Measurements from ENCODE around the gene PTPRG.

Gene PTPRG

GRCh38 chr3:61769266-61769990 lies 208.1 kb downstream of the PTPRG start:
- DNase-seq = no peak

GRCh38 chr3:61771976-61772375 lies 210.6 kb downstream of the PTPRG start:
- no peak for DNase-seq

GRCh38 chr3:61772456-61772855 lies 211.1 kb downstream of the PTPRG start:
- no peak for DNase-seq

- no peak for DNase-seq
Measured at GRCh38 chr3:61774279-61774890, 213.0 kb downstream of the PTPRG start.

- DNase-seq = no peak
Measured at GRCh38 chr3:61776390-61776789, 215.0 kb downstream of the PTPRG start.

GRCh38 chr3:61777483-61777882 lies 216.1 kb downstream of the PTPRG start:
- no peak for DNase-seq

GRCh38 chr3:61778095-61778494 lies 216.7 kb downstream of the PTPRG start:
- DNase-seq = no peak

- no peak for DNase-seq
Measured at GRCh38 chr3:61780016-61780415, 218.6 kb downstream of the PTPRG start.

- no peak for DNase-seq
Measured at GRCh38 chr3:61780455-61781228, 219.3 kb downstream of the PTPRG start.

- no peak for DNase-seq
Measured at GRCh38 chr3:61783993-61784718, 222.8 kb downstream of the PTPRG start.

GRCh38 chr3:61788623-61789507 lies 227.5 kb downstream of the PTPRG start:
- DNase-seq = no peak

GRCh38 chr3:61789861-61790260 lies 228.5 kb downstream of the PTPRG start:
- DNase-seq = no peak

- no peak for DNase-seq
Measured at GRCh38 chr3:61790411-61790810, 229.0 kb downstream of the PTPRG start.

- no peak for DNase-seq
Measured at GRCh38 chr3:61793056-61793455, 231.7 kb downstream of the PTPRG start.

GRCh38 chr3:61793521-61793920 lies 232.2 kb downstream of the PTPRG start:
- DNase-seq = no peak

GRCh38 chr3:61794341-61794740 lies 233.0 kb downstream of the PTPRG start:
- no peak for DNase-seq

GRCh38 chr3:61794961-61795360 lies 233.6 kb downstream of the PTPRG start:
- DNase-seq = no peak

- no peak for DNase-seq
Measured at GRCh38 chr3:61796088-61796680, 234.8 kb downstream of the PTPRG start.

GRCh38 chr3:61796911-61797310 lies 235.5 kb downstream of the PTPRG start:
- DNase-seq = no peak

GRCh38 chr3:61802772-61803171 lies 241.4 kb downstream of the PTPRG start:
- no peak for DNase-seq

- no peak for DNase-seq
Measured at GRCh38 chr3:61803983-61804382, 242.6 kb downstream of the PTPRG start.

GRCh38 chr3:61804782-61805181 lies 243.4 kb downstream of the PTPRG start:
- no peak for DNase-seq

Data from activated naive CD4-positive, alpha-beta T cell (primary cell).